H1 (cell line): Measurements from ENCODE around the gene HS6ST1. TPM values are rescaled to one million over a fixed set of nuclear protein-coding genes. Genes with fewer than 3 reads are reported as not detected.

ENCODE experiments used
- KDM1A ChIP-seq: fragments of 200-600, 300-600 bp; sonication (generic); IDR thresholded peaks from 2 replicates; pipeline ENCODE4 v1.7.1; 2016; ENCODE audit warnings: mild to moderate bottlenecking, low read length, borderline replicate concordance
- MAFK ChIP-seq: IDR thresholded peaks from 2 replicates; pipeline ENCODE4 v1.6.1; 2012; ENCODE audit warnings: low read depth, mild to moderate bottlenecking, improper control_type of control experiment, low read length
- polyA plus RNA-seq, 7 experiments: library from polyadenylated mRNA; depleted of rRNA in 3 of 7; stranded (reverse) in 5 of 7; unstranded in 2 of 7; fragments of >200 nt in 5 of 7; fragments of 200-250 nt in 2 of 7; gene quantifications; 1 replicate in 5 of 7; 2 replicates in 1 of 7; 4 replicates in 1 of 7; pipeline versions ENCODE4 v1.2.1 to v1.2.3, GENCODE V29; 2011 to 2013; ENCODE audit warnings: missing spikeins in 2 of 7, mixed read lengths in 2 of 7
- total RNA-seq: library from RNA; stranded (reverse); fragmentation: NEBNext Ultra II Directional; extraction: Animal tissue kit (Norgen Biotek cat#: 25700); gene quantifications from 2 replicates; pipeline ENCODE4 v1.2.1, GENCODE V29; 2021

Gene HS6ST1
- total and polyA plus RNA-seq, 2 of the 8 experiments (the other 6 are each of a cell fraction or from before 2014, with no cell fraction given): 37.4 to 74.6 TPM

DNA sequence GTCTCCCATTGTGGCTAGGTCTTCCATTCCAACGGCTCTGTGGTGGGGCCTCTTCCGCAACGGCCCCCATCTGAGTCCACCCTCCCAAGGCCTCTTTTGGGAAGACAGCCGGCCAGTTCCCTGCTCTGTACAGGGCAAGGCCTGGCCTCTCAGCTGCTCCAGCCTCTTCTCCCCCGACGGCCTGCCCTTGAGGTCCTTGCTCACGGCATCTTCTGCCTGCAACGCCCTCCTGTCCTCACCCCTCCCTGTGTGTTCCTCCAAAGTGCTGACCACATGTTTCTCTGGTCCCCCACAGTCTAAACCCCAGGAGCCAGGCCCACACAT is 16.0 kb downstream of the HS6ST1 start (continued):
- no peak for TF ChIP-seq KDM1A
- no peak for TF ChIP-seq MAFK
